ENCODE measurements around the gene RET. TPM values are rescaled to one million over a fixed set of nuclear protein-coding genes. Genes with fewer than 3 reads are reported as not detected.

Gene RET
- total RNA-seq, 3 donors from 2014 or later: 0.66 to 1.8 (median 0.96) TPM

GRCh38 chr10:43124574-43125273 lies 47.9 kb downstream of the RET start:
- TF ChIP-seq POLR2AphosphoS5 (IDR thresholded peaks at IDR 0.05) (no peak), POLR2A (IDR thresholded peaks at IDR 0.05) (no peak), CTCF (IDR thresholded peaks at IDR 0.05) (no peak)
- no peaks in the 10 kb centered on the region for H3K36me3 ChIP-seq
- no peaks in the 10 kb centered on the region for H3K9me3 ChIP-seq
- intact Hi-C loops (cut with DNase I; ENCODE audit: low total_unique reads): no loop called here
- no peaks in the 10 kb centered on the region for H3K4me1 ChIP-seq
- DNase-seq (ENCODE audit: low spot score in 2 of 2): no peak
- no peak overlapping the region for H3K4me3 ChIP-seq
- no peaks in the 10 kb centered on the region for H3K27me3 ChIP-seq
- H3K27ac ChIP-seq: no peak overlapping the region

GRCh38 chr10:43125274-43125845 lies 48.5 kb downstream of the RET start:
- TF ChIP-seq POLR2AphosphoS5 (IDR thresholded peaks at IDR 0.05): no peak
- no peak for TF ChIP-seq POLR2A (IDR thresholded peaks at IDR 0.05)
- no peak for TF ChIP-seq CTCF (IDR thresholded peaks at IDR 0.05)
- no peaks in the 10 kb centered on the region for H3K4me1 ChIP-seq
- no peaks in the 10 kb centered on the region for H3K36me3 ChIP-seq
- no peak for DNase-seq (ENCODE audit: low spot score in 2 of 2)
- no peaks in the 10 kb centered on the region for H3K27me3 ChIP-seq
- H3K27ac ChIP-seq: no peak overlapping the region
- intact Hi-C loops (cut with DNase I; ENCODE audit: low total_unique reads): no loop called here
- no peak overlapping the region for H3K4me3 ChIP-seq
- no peaks in the 10 kb centered on the region for H3K9me3 ChIP-seq

- no peak overlapping the region for H3K4me3 ChIP-seq
- H3K36me3 ChIP-seq: no peaks in the 10 kb centered on the region
- intact Hi-C loops (cut with DNase I; ENCODE audit: low total_unique reads): no loop called here
- H3K4me1 ChIP-seq: no peaks in the 10 kb centered on the region
- TF ChIP-seq POLR2AphosphoS5 (IDR thresholded peaks at IDR 0.05) (no peak), CTCF (IDR thresholded peaks at IDR 0.05) (no peak), POLR2A (IDR thresholded peaks at IDR 0.05) (no peak)
- H3K27ac ChIP-seq: no peak overlapping the region
- no peaks in the 10 kb centered on the region for H3K9me3 ChIP-seq
- no peak for DNase-seq (ENCODE audit: low spot score in 2 of 2)
- H3K27me3 ChIP-seq: no peaks in the 10 kb centered on the region
Observed at GRCh38 chr10:43125881-43126731, 49.2 kb downstream of the RET start.

GRCh38 chr10:43126759-43127424 lies 50.0 kb downstream of the RET start:
- intact Hi-C loops (cut with DNase I; ENCODE audit: low total_unique reads): no loop called here
- H3K4me3 ChIP-seq: no peak overlapping the region
- peak in 1 of 2 donors; percentile 3 for DNase-seq (ENCODE audit: low spot score in 2 of 2)
- H3K27ac ChIP-seq: no peak overlapping the region
- no peaks in the 10 kb centered on the region for H3K36me3 ChIP-seq
- H3K27me3 ChIP-seq: no peaks in the 10 kb centered on the region
- H3K4me1 ChIP-seq: no peaks in the 10 kb centered on the region
- TF ChIP-seq CTCF (IDR thresholded peaks at IDR 0.05): no peak
- TF ChIP-seq POLR2AphosphoS5 (IDR thresholded peaks at IDR 0.05): no peak
- TF ChIP-seq POLR2A (IDR thresholded peaks at IDR 0.05): no peak
- no peaks in the 10 kb centered on the region for H3K9me3 ChIP-seq
